Ramos (cell line): ENCODE results near the gene DNASE1L1.
"Not testable (repeated sequence)": the region's sequence is repeated elsewhere in the genome, so short reads cannot be mapped to it uniquely, and the experiment has no call there.

Experiments used
- in situ Hi-C: fragments of 300-500 bp; cut with MboI; formaldehyde crosslinking; loops from one replicate; pipeline ENCODE4 v1.14.3; 2022; ENCODE audit warnings: low sequenced_read_pairs; ENCODE audit not compliant: unreplicated experiment

Gene DNASE1L1

GRCh38 chrX:154389812-154390747, 19.0 kb downstream of the DNASE1L1 start:
- in situ Hi-C loops, result not testable (repeated sequence)

GRCh38 chrX:154388649-154389048, 20.4 kb downstream of the DNASE1L1 start:
- in situ Hi-C loops, result not testable (repeated sequence)

- in situ Hi-C loops, result not testable (repeated sequence)
Measured at GRCh38 chrX:154388094-154388493, 21.0 kb downstream of the DNASE1L1 start.

- in situ Hi-C loops, result no loop called here
Measured at GRCh38 chrX:154384284-154384892, 24.7 kb downstream of the DNASE1L1 start.

- in situ Hi-C loops, result no loop called here
Measured at GRCh38 chrX:154383359-154384283, 25.4 kb downstream of the DNASE1L1 start.

GRCh38 chrX:154382483-154383069, 26.5 kb downstream of the DNASE1L1 start:
- in situ Hi-C loops, result no loop called here

- in situ Hi-C loops, result no loop called here
Measured at GRCh38 chrX:154381271-154381670, 27.8 kb downstream of the DNASE1L1 start.

- in situ Hi-C loops, result no loop called here
Measured at GRCh38 chrX:154380787-154381186, 28.3 kb downstream of the DNASE1L1 start.

- in situ Hi-C loops, result no loop called here
Measured at GRCh38 chrX:154380153-154380552, 28.9 kb downstream of the DNASE1L1 start.

GRCh38 chrX:154379569-154379951, 29.5 kb downstream of the DNASE1L1 start:
- in situ Hi-C loops, result no loop called here

GRCh38 chrX:154378799-154379568, 30.1 kb downstream of the DNASE1L1 start, which contains the start of gene EMD:
EMD (plus strand) TSS chrX:154379295; CDS start chrX:154379485, 190 bp downstream.
- in situ Hi-C loops, result no loop called here

GRCh38 chrX:154378059-154378798, 30.8 kb downstream of the DNASE1L1 start:
- in situ Hi-C loops, result no loop called here

GRCh38 chrX:154376774-154377173, 32.3 kb downstream of the DNASE1L1 start:
- in situ Hi-C loops, result no loop called here

GRCh38 chrX:154375156-154375504, 33.9 kb downstream of the DNASE1L1 start:
- in situ Hi-C loops, result no loop called here

GRCh38 chrX:154374313-154375155, 34.5 kb downstream of the DNASE1L1 start, which contains the start of gene FLNA:
FLNA (minus strand) TSS chrX:154374634; CDS start chrX:154371245, 3,389 bp downstream.
- in situ Hi-C loops, result no loop called here

GRCh38 chrX:154373340-154374306, 35.4 kb downstream of the DNASE1L1 start:
- in situ Hi-C loops, result no loop called here

- in situ Hi-C loops, result no loop called here
Measured at GRCh38 chrX:154372612-154373022, 36.4 kb downstream of the DNASE1L1 start.
